LNCAP (cell line): ENCODE measurements around the gene PRRG4.
A peak's percentile ranks its signal among the peaks of the same experiment; 100 is the strongest.

Experiments used
- CTCF ChIP-seq: fragments of 450-650 bp; IDR thresholded peaks from 2 replicates; pipeline ENCODE4 v1.5.1; 2017; ENCODE audit warnings: mild to moderate bottlenecking

The PRRG4 gene

GRCh38 chr11:32852207-32852606, 22.5 kb downstream of the PRRG4 start:
- no peak for TF ChIP-seq CTCF

GRCh38 chr11:32855601-32856000, 25.9 kb downstream of the PRRG4 start:
- TF ChIP-seq CTCF = no peak

- TF ChIP-seq CTCF = no peak; the same call in 1 of the 2 replicates
These were observed 29.0 kb downstream of the PRRG4 start for GRCh38 chr11:32858731-32859130.

- TF ChIP-seq CTCF = no peak
These were observed 32.3 kb downstream of the PRRG4 start for GRCh38 chr11:32861850-32862577.

- TF ChIP-seq CTCF = no peak
These were observed 34.8 kb downstream of the PRRG4 start for GRCh38 chr11:32864555-32864954.

- TF ChIP-seq CTCF = peak; percentile 16; the same call in 1 of the 2 replicates
These were observed 40.9 kb downstream of the PRRG4 start for GRCh38 chr11:32870676-32871075.

GRCh38 chr11:32874132-32874531, 44.4 kb downstream of the PRRG4 start:
- TF ChIP-seq CTCF = no peak

- no peak for TF ChIP-seq CTCF
These were observed 51.6 kb downstream of the PRRG4 start for GRCh38 chr11:32881286-32881685.
